ENCODE results near the gene ZNF423.

ZNF423 gene

GRCh38 chr16:49486400-49486799 is 369.5 kb downstream of the ZNF423 start:
- TF ChIP-seq TAF1 (IDR thresholded peaks at IDR 0.05; ENCODE audit: borderline replicate concordance, insufficient read depth, low read length): no peak
- no peak for TF ChIP-seq SIN3A (IDR thresholded peaks at IDR 0.05; ENCODE audit: borderline replicate concordance, insufficient read depth, low read length)
- no peak for TF ChIP-seq POLR2AphosphoS5 (IDR thresholded peaks at IDR 0.05; ENCODE audit: low read depth, low read length)
- TF ChIP-seq, protein P1, sequence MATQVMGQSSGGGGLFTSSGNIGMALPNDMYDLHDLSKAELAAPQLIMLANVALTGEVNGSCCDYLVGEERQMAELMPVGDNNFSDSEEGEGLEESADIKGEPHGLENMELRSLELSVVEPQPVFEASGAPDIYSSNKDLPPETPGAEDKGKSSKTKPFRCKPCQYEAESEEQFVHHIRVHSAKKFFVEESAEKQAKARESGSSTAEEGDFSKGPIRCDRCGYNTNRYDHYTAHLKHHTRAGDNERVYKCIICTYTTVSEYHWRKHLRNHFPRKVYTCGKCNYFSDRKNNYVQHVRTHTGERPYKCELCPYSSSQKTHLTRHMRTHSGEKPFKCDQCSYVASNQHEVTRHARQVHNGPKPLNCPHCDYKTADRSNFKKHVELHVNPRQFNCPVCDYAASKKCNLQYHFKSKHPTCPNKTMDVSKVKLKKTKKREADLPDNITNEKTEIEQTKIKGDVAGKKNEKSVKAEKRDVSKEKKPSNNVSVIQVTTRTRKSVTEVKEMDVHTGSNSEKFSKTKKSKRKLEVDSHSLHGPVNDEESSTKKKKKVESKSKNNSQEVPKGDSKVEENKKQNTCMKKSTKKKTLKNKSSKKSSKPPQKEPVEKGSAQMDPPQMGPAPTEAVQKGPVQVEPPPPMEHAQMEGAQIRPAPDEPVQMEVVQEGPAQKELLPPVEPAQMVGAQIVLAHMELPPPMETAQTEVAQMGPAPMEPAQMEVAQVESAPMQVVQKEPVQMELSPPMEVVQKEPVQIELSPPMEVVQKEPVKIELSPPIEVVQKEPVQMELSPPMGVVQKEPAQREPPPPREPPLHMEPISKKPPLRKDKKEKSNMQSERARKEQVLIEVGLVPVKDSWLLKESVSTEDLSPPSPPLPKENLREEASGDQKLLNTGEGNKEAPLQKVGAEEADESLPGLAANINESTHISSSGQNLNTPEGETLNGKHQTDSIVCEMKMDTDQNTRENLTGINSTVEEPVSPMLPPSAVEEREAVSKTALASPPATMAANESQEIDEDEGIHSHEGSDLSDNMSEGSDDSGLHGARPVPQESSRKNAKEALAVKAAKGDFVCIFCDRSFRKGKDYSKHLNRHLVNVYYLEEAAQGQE (IDR thresholded peaks at IDR 0.05; ENCODE audit: insufficient read depth in 1 of 2, low read depth in 2 of 2, low read length in 2 of 2): no peak
- no peak for TF ChIP-seq FOXP2 (optimal IDR thresholded peaks at IDR 0.05; ENCODE audit: borderline replicate concordance, extremely low read depth, extremely low read length, insufficient read depth)

- TF ChIP-seq POLR2AphosphoS5 (IDR thresholded peaks at IDR 0.05; ENCODE audit: low read depth, low read length): no peak
- no peak for TF ChIP-seq FOXP2 (optimal IDR thresholded peaks at IDR 0.05; ENCODE audit: borderline replicate concordance, extremely low read depth, extremely low read length, insufficient read depth)
- no peak for TF ChIP-seq TAF1 (IDR thresholded peaks at IDR 0.05; ENCODE audit: borderline replicate concordance, insufficient read depth, low read length)
- TF ChIP-seq, protein P1 (IDR thresholded peaks at IDR 0.05; ENCODE audit: insufficient read depth in 1 of 2, low read depth in 2 of 2, low read length in 2 of 2): no peak
- no peak for TF ChIP-seq SIN3A (IDR thresholded peaks at IDR 0.05; ENCODE audit: borderline replicate concordance, insufficient read depth, low read length)
Measured at GRCh38 chr16:49485663-49486062, 370.2 kb downstream of the ZNF423 start.

DNA sequence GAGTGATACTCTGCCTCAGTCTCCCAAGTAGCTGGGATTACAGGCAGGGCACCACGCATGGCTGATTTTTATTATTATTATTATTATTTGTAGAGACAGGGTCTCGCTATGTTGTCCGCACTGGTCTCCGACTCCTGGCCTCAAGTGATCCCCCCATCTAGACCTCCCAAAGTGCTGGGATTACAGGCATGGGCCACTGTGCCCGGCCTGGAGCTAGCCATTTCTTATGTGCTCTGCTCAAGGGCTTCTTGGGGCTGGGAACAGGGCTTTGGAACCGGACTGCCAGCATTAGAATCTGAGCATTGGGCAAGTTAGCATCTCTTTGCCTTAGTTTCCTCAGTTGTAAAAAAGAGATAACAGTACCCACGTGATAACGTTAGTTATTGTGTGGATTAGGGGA is 371.0 kb downstream of the ZNF423 start:
- no peak for TF ChIP-seq SIN3A (IDR thresholded peaks at IDR 0.05; ENCODE audit: borderline replicate concordance, insufficient read depth, low read length)
- no peak for TF ChIP-seq TAF1 (IDR thresholded peaks at IDR 0.05; ENCODE audit: borderline replicate concordance, insufficient read depth, low read length)
- TF ChIP-seq, protein P1 (IDR thresholded peaks at IDR 0.05; ENCODE audit: insufficient read depth in 1 of 2, low read depth in 2 of 2, low read length in 2 of 2): no peak
- TF ChIP-seq FOXP2 (optimal IDR thresholded peaks at IDR 0.05; ENCODE audit: borderline replicate concordance, extremely low read depth, extremely low read length, insufficient read depth): no peak
- no peak for TF ChIP-seq POLR2AphosphoS5 (IDR thresholded peaks at IDR 0.05; ENCODE audit: low read depth, low read length)

DNA sequence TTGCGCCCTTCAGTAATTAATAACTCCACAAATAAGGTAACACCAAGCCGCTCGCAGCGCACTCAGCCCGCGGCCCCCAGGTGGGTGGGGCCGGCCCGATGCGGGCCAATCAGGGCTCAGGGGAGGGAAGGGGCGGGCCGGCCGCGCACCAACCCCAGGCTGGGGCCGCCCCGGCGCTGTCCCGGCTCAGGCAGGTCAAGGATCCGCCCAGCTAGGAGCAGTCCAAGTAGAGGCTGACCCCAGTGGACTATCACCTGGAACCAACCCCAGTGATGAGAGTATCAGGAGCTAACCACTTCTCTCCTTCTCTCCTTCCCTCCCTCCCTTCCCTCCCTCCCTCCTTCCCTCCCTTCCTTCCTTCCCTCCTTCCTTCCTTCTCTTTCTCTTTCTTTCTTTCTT is 371.5 kb downstream of the ZNF423 start:
- TF ChIP-seq SIN3A (IDR thresholded peaks at IDR 0.05; ENCODE audit: borderline replicate concordance, insufficient read depth, low read length): no peak
- TF ChIP-seq, protein P1 (IDR thresholded peaks at IDR 0.05; ENCODE audit: insufficient read depth in 1 of 2, low read depth in 2 of 2, low read length in 2 of 2): no peak
- TF ChIP-seq FOXP2 (optimal IDR thresholded peaks at IDR 0.05; ENCODE audit: borderline replicate concordance, extremely low read depth, extremely low read length, insufficient read depth): no peak
- TF ChIP-seq POLR2AphosphoS5 (IDR thresholded peaks at IDR 0.05; ENCODE audit: low read depth, low read length): no peak
- TF ChIP-seq TAF1 (IDR thresholded peaks at IDR 0.05; ENCODE audit: borderline replicate concordance, insufficient read depth, low read length): no peak

Measured in PFSK-1 (cell line).